Astrocyte of the cerebellum (primary cell): ENCODE results near the gene FBXL7.

Experiments used
- DNase-seq: peaks from one replicate; pipeline ENCODE4 v3.0.0-alpha.2; 2011; ENCODE audit warnings: low read depth
- H3K4me3 ChIP-seq: 2 replicates; pipeline ENCODE4 v1.5.1; 2011; ENCODE audit warnings: mild to moderate bottlenecking, low read depth, low read length, moderate library complexity
- CTCF ChIP-seq: IDR thresholded peaks from 2 replicates; pipeline ENCODE4 v1.5.1; 2012; ENCODE audit warnings: low read length, low read depth, moderate library complexity, mild to moderate bottlenecking; ENCODE audit errors: missing control alignments
- in situ Hi-C: cut with HindIII; loops from 2 replicates; pipeline ENCODE4 v1.10.0; 2017; ENCODE audit warnings: low sequenced_read_pairs

The FBXL7 gene

GRCh38 chr5:15959370-15960164 lies 459.6 kb downstream of the FBXL7 start:
- no peak overlapping the region for H3K4me3 ChIP-seq
- in situ Hi-C loops, result no loop called here
- TF ChIP-seq CTCF, result no peak
- DNase-seq, result no peak

GRCh38 chr5:15966066-15966640 lies 466.2 kb downstream of the FBXL7 start:
- DNase-seq, result no peak
- no peak overlapping the region for H3K4me3 ChIP-seq
- in situ Hi-C loops, result no loop called here
- TF ChIP-seq CTCF, result no peak

DNA sequence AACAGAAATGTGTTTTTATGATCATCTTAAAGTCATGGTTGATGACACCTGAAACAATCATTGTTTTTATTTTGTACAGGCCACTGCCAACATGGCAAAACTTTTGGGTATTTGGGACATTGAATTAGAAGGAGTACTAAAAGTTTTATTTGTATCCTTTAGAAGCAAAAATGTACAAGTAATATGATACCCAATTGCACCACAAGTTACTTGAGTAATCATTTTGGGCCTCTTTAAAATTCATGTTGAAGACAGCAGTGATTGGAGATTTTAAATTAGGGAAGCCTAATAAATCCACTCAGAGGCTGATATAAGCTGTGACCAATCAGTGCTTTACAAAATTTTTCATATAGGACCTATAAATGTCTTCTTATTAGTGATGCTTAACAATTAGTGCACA lies 466.7 kb downstream of the FBXL7 start:
- in situ Hi-C loops, result no loop called here
- TF ChIP-seq CTCF, result no peak
- no peak for DNase-seq
- no peak overlapping the region for H3K4me3 ChIP-seq

DNA sequence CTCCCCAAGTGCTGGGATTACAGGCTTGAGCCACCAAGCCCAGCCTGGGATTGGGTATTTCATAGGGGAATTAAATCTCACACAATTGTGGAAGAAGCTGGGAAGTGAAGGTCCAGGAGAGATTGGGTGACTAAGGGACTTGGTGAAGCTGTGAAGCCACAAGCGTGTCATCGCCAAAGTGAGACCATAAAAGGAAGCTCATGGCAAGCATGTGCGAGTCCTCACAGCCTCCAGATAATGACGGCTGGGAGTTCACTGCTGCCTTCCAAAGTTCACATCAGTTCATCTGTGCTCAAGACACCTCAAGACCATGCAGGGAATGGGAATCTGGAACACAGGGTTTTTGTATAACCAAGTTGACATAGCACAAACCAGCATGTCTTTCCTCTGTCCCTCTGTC lies 469.0 kb downstream of the FBXL7 start:
- in situ Hi-C loops, result no loop called here
- H3K4me3 ChIP-seq, result no peak overlapping the region
- no peak for DNase-seq
- no peak for TF ChIP-seq CTCF

DNA sequence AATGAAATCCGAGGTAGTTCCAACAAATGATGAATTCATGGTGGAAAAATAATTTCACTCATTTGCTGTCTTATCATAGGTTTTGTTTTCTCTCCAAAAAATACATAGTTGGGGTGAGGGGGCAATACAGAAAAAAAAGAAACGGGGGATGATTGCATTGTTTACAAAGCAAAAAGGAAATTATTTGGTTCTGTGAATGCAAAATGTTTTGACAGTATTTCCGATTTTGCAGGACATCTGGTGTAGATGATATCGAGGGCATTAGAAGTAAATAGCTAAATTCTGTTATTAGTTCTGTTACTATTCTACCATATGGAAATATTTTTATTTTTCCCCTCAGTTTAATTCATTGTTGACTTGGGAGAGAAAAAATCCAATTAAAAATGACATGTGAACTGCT lies 477.9 kb downstream of the FBXL7 start:
- in situ Hi-C loops, result loop anchor here (25.0 kb wide), 1 partner anchor 516 kb away; no protein-coding TSS in a partner anchor
- H3K4me3 ChIP-seq, result no peak overlapping the region
- DNase-seq, result no peak
- no peak for TF ChIP-seq CTCF

- no peak for DNase-seq
- H3K4me3 ChIP-seq, result no peak overlapping the region
- no peak for TF ChIP-seq CTCF
- in situ Hi-C loops, result loop anchor here (25.0 kb wide), 1 partner anchor 519 kb away; no protein-coding TSS in a partner anchor
Measured at GRCh38 chr5:15980835-15981234, 480.9 kb downstream of the FBXL7 start.
